ENCODE measurements around the gene SUN3. TPM values are rescaled to one million over a fixed set of nuclear protein-coding genes. Genes with fewer than 3 reads are reported as not detected.

SUN3 gene
- total and polyA plus RNA-seq, 2 of the 8 experiments (the other 6 are each of a cell fraction or from before 2014, with no cell fraction given): not detected

GRCh38 chr7:48048113-48048512, 19.2 kb upstream of the SUN3 start (continued):
- TF ChIP-seq BCL11A (IDR thresholded peaks at IDR 0.05; ENCODE audit: low read depth in 2 of 2, low read length in 2 of 2) (no peak), TAF1 (IDR thresholded peaks at IDR 0.05; ENCODE audit: low read depth, low read length) (no peak), SP1 (IDR thresholded peaks at IDR 0.05; ENCODE audit: low read depth, low read length) (no peak), PHF8 (conservative IDR thresholded peaks at IDR 0.05; ENCODE audit: low read depth, low read length) (no peak)

Measured in H1 (cell line).